HG02885 (cell line): ENCODE data around the gene TRAF3.
"Not testable (repeated sequence)": the region's sequence is repeated elsewhere in the genome, so short reads cannot be mapped to it uniquely, and the experiment has no call there.

ENCODE experiments used
- ATAC-seq: cut with Tn5 transposase; IDR thresholded peaks from one replicate; pipeline ENCODE4 v1.9.1; 2021; ENCODE audit warnings: mild to moderate bottlenecking; ENCODE audit not compliant: unreplicated experiment, poor library complexity

The TRAF3 gene

GRCh38 chr14:102854091-102854703 is 76.9 kb downstream of the TRAF3 start:
- ATAC-seq = no peak

GRCh38 chr14:102856179-102856578 is 78.9 kb downstream of the TRAF3 start:
- no peak for ATAC-seq

GRCh38 chr14:102857444-102857843 is 80.2 kb downstream of the TRAF3 start:
- ATAC-seq = no peak

GRCh38 chr14:102859911-102860310 is 82.7 kb downstream of the TRAF3 start:
- ATAC-seq = no peak

- ATAC-seq = no peak
Observed at GRCh38 chr14:102862154-102862773, 85.0 kb downstream of the TRAF3 start.

GRCh38 chr14:102863381-102863780 is 86.1 kb downstream of the TRAF3 start:
- no peak for ATAC-seq

- not testable (repeated sequence) for ATAC-seq
Observed at GRCh38 chr14:102865916-102866315, 88.7 kb downstream of the TRAF3 start.

- no peak for ATAC-seq
Observed at GRCh38 chr14:102866982-102867761, 89.9 kb downstream of the TRAF3 start.

GRCh38 chr14:102867826-102868580 is 90.8 kb downstream of the TRAF3 start:
- ATAC-seq = no peak

GRCh38 chr14:102868956-102869547 is 91.8 kb downstream of the TRAF3 start:
- ATAC-seq = no peak

GRCh38 chr14:102870246-102870645 is 93.0 kb downstream of the TRAF3 start:
- ATAC-seq = no peak

GRCh38 chr14:102870994-102871831 is 94.0 kb downstream of the TRAF3 start:
- no peak for ATAC-seq

GRCh38 chr14:102872020-102872419 is 94.8 kb downstream of the TRAF3 start:
- ATAC-seq = no peak

- no peak for ATAC-seq
Observed at GRCh38 chr14:102873131-102873530, 95.9 kb downstream of the TRAF3 start.

GRCh38 chr14:102873546-102874061 is 96.4 kb downstream of the TRAF3 start:
- ATAC-seq = no peak

- no peak for ATAC-seq
Observed at GRCh38 chr14:102875652-102876051, 98.4 kb downstream of the TRAF3 start.

- ATAC-seq = not testable (repeated sequence)
Observed at GRCh38 chr14:102877511-102877910, 100.3 kb downstream of the TRAF3 start.

- no peak for ATAC-seq
Observed at GRCh38 chr14:102878174-102878969, 101.1 kb downstream of the TRAF3 start.
